ENCODE measurements around the gene SLC6A1.

The SLC6A1 gene

DNA sequence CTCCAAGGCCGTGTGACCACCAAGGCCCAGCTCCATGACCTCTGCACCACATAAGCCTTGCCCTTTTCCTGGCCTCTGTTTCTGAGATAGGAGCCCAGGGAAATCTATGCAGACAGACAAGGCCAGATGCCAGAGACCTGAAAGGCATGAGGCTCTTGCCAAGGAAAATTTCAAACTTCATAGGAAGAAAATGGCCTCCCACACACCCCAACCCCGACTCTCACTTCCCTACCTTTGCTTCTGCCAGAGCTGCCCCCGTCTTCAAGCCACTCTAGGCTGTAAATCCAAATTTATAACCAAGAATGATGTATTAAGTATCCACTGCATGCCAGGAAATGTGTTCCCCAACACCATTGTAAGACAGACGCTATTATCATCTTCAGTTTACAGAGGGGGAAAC, 96.3 kb downstream of the SLC6A1 start:
- 93% methylated on average over 4 of the region's 4 CpGs for WGBS (ENCODE audit: insufficient coverage)
- no peak overlapping the region for H3K4me3 ChIP-seq (ENCODE audit: control insufficient read depth in 1 of 7, extremely low read depth in 1 of 7, insufficient read depth in 4 of 7, low read depth in 2 of 7, low read length in 6 of 7)
- peaks cover 0 to 3% (median 0%) of the 10 kb centered on the region in 5 experiments for H3K27me3 ChIP-seq (replicated peaks in 2 of 5; ENCODE audit: control insufficient read depth in 4 of 5, insufficient read depth in 5 of 5, low read length in 4 of 5)
- no peak for DNase-seq
- no peak overlapping the region for H3K27ac ChIP-seq (ENCODE audit: insufficient read depth in 1 of 2, low read depth in 1 of 2, low read length in 2 of 2, poor library complexity in 1 of 2, severe bottlenecking in 2 of 2)
- H3K36me3 ChIP-seq (ENCODE audit: control insufficient read depth in 4 of 4, insufficient read depth in 4 of 4, low read length in 3 of 4) = no peaks in the 10 kb centered on the region
- CTCF ChIA-PET = no interaction called here
- POLR2A ChIA-PET = interaction anchor here (0.8 kb wide), 1 partner anchor 51 kb away, joined by 3 read pairs; no protein-coding TSS in a partner anchor
- H3K9me3 ChIP-seq (ENCODE audit: control extremely low read depth in 1 of 5, control insufficient read depth in 4 of 5, insufficient read depth in 2 of 5, low read depth in 1 of 5, low read length in 4 of 5) = no peaks in the 10 kb centered on the region
- no peaks in the 10 kb centered on the region for H3K4me1 ChIP-seq (ENCODE audit: control extremely low read depth in 1 of 4, control insufficient read depth in 4 of 4, insufficient read depth in 4 of 4, low read length in 3 of 4)
